Measurements from ENCODE around the gene MOB4.

DNA sequence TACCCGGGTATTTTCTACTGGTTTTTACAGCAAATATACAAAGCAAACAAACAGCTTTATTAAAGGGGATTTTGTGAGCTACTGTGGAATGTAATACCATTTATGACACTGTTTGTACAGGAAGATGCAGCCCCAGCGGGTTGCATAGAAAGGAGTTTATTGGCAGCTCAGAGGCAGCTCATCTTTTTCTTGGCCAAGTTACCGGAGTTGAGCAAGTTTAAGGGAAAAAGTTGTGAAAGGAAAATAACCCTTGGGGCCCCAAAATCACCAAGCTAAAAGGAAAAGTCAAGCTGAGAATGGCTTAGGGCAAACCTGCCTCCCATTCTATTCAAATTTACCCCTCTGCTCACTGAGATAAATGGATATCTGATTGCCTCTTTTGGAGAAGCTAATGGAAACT, 60.8 kb downstream of the MOB4 start:
- TF ChIP-seq CTCF (IDR thresholded peaks at IDR 0.05), result no peak
- no peak for TF ChIP-seq ZFX (IDR thresholded peaks at IDR 0.05; ENCODE audit: borderline replicate concordance)
